ENCODE measurements around the gene DMBT1. TPM values are rescaled to one million over a fixed set of nuclear protein-coding genes. Genes with fewer than 3 reads are reported as not detected.

The DMBT1 gene
- total RNA-seq, 4 donors from 2014 or later = 0.33 TPM; not detected in 3

DNA sequence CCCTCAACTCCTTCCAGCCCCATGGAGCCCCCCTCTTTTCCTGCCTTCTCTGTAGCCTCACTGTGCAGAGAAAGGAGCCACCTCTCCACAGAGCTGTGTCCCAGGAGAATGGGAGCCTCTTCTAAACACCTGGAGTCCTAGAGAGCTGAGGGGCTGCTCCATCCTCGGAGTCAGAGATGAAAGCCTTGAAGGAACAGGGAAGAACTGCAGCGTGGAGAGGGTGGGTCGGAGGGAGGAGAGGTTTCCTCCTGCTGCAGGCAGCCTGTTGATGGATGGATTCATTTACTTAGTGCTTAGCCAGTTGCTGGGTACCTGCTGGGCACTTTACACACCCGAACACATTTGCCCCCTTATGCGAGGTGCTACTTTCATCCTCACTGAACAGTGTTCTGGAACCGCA, 100.1 kb downstream of the DMBT1 start:
- TF ChIP-seq, protein P1, sequence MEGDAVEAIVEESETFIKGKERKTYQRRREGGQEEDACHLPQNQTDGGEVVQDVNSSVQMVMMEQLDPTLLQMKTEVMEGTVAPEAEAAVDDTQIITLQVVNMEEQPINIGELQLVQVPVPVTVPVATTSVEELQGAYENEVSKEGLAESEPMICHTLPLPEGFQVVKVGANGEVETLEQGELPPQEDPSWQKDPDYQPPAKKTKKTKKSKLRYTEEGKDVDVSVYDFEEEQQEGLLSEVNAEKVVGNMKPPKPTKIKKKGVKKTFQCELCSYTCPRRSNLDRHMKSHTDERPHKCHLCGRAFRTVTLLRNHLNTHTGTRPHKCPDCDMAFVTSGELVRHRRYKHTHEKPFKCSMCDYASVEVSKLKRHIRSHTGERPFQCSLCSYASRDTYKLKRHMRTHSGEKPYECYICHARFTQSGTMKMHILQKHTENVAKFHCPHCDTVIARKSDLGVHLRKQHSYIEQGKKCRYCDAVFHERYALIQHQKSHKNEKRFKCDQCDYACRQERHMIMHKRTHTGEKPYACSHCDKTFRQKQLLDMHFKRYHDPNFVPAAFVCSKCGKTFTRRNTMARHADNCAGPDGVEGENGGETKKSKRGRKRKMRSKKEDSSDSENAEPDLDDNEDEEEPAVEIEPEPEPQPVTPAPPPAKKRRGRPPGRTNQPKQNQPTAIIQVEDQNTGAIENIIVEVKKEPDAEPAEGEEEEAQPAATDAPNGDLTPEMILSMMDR (IDR thresholded peaks at IDR 0.05; ENCODE audit: low read depth) = no peak

GRCh38 chr10:122662231-122662630, 101.7 kb downstream of the DMBT1 start:
- TF ChIP-seq, protein P1 (IDR thresholded peaks at IDR 0.05; ENCODE audit: low read depth) = no peak

- TF ChIP-seq, protein P1 (IDR thresholded peaks at IDR 0.05; ENCODE audit: low read depth) = no peak
These were observed 103.1 kb downstream of the DMBT1 start for GRCh38 chr10:122663516-122664130.

GRCh38 chr10:122664501-122664900, 103.9 kb downstream of the DMBT1 start:
- TF ChIP-seq, protein P1 (IDR thresholded peaks at IDR 0.05; ENCODE audit: low read depth) = no peak

- TF ChIP-seq, protein P1 (IDR thresholded peaks at IDR 0.05; ENCODE audit: low read depth) = no peak
These were observed 104.8 kb downstream of the DMBT1 start for GRCh38 chr10:122665329-122665860.

- TF ChIP-seq, protein P1 (IDR thresholded peaks at IDR 0.05; ENCODE audit: low read depth) = no peak
These were observed 105.4 kb downstream of the DMBT1 start for GRCh38 chr10:122665946-122666345.

DNA sequence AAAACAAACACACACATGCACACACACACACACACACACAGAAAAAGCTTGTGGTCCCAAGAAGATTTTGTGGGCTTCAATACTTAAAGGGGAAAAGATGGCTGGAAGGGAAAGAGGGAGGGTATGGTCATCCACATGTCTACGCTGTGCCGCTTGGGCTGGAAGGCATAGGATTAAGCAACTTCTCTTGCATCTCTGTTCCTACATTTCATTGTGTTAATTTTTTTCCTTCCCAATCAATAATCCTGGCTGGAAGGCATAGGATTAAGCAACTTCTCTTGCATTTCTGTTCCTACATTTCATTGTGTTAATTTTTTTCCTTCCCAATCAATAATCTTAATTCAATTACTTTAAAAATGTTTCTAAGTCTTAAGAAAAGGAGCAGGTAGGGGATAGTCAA, 108.5 kb downstream of the DMBT1 start:
- TF ChIP-seq, protein P1 (IDR thresholded peaks at IDR 0.05; ENCODE audit: low read depth) = no peak
